Measurements from ENCODE around the gene PC. TPM values are rescaled to one million over a fixed set of nuclear protein-coding genes. Genes with fewer than 3 reads are reported as not detected.
"Not testable (repeated sequence)": the region's sequence is repeated elsewhere in the genome, so short reads cannot be mapped to it uniquely, and the experiment has no call there.

Gene PC
- total and polyA plus RNA-seq, 2 experiments from 2014 or later, result 47.4 to 78.1 TPM

- H3K9me2 ChIP-seq (replicated peaks; ENCODE audit: insufficient read depth), result no peaks in the 10 kb centered on the region
- H3K4me1 ChIP-seq (ENCODE audit: insufficient read depth), result peaks cover 8% of the 10 kb centered on the region
- DNase-seq (ENCODE audit: low spot score), result no peak
- H3K27me3 ChIP-seq, result no peaks in the 10 kb centered on the region
- no peak overlapping the region for H3K4me2 ChIP-seq
- no peak overlapping the region for H3K4me3 ChIP-seq
- no peak for TF ChIP-seq EZH2phosphoT487 (IDR thresholded peaks at IDR 0.05; ENCODE audit: low read depth, severe bottlenecking, unreplicated experiment)
- TF ChIP-seq CTCF (IDR thresholded peaks at IDR 0.05; ENCODE audit: poor library complexity), result no peak
- no peak for TF ChIP-seq EZH2 (IDR thresholded peaks at IDR 0.05; ENCODE audit: borderline replicate concordance)
- WGBS (ENCODE audit: low lambda C conversion rate, missing lambda C conversion rate), result 83% methylated on average over 3 of the region's 3 CpGs
- H3K9me3 ChIP-seq (ENCODE audit: low read depth), result no peaks in the 10 kb centered on the region
- H3K36me3 ChIP-seq (replicated peaks; ENCODE audit: insufficient read depth, low read depth), result no peaks in the 10 kb centered on the region
- no peak overlapping the region for H3K27ac ChIP-seq
- no peaks in the 10 kb centered on the region for H4K20me1 ChIP-seq (ENCODE audit: insufficient read depth, poor library complexity, severe bottlenecking)
- no peaks in the 10 kb centered on the region for H3K79me2 ChIP-seq
- H2AFZ ChIP-seq, result no peak overlapping the region
Measured at GRCh38 chr11:66964495-66964894, 6.3 kb upstream of the PC start.

GRCh38 chr11:66962801-66963200 lies 4.6 kb upstream of the PC start:
- no peaks in the 10 kb centered on the region for H3K79me2 ChIP-seq
- no peak overlapping the region for H3K4me3 ChIP-seq
- no peak overlapping the region for H3K4me2 ChIP-seq
- no peak for TF ChIP-seq EZH2phosphoT487 (IDR thresholded peaks at IDR 0.05; ENCODE audit: low read depth, severe bottlenecking, unreplicated experiment)
- no peak for TF ChIP-seq CTCF (IDR thresholded peaks at IDR 0.05; ENCODE audit: poor library complexity)
- no peak for TF ChIP-seq EZH2 (IDR thresholded peaks at IDR 0.05; ENCODE audit: borderline replicate concordance)
- no peaks in the 10 kb centered on the region for H3K9me3 ChIP-seq (ENCODE audit: low read depth)
- H3K27me3 ChIP-seq, result no peaks in the 10 kb centered on the region
- no peak for DNase-seq (ENCODE audit: low spot score)
- no peaks in the 10 kb centered on the region for H3K36me3 ChIP-seq (replicated peaks; ENCODE audit: insufficient read depth, low read depth)
- H3K27ac ChIP-seq, result no peak overlapping the region
- 96% methylated on average over 5 of the region's 5 CpGs for WGBS (ENCODE audit: low lambda C conversion rate, missing lambda C conversion rate)
- H2AFZ ChIP-seq, result no peak overlapping the region
- peaks cover 8% of the 10 kb centered on the region for H3K4me1 ChIP-seq (ENCODE audit: insufficient read depth)
- no peaks in the 10 kb centered on the region for H3K9me2 ChIP-seq (replicated peaks; ENCODE audit: insufficient read depth)
- H4K20me1 ChIP-seq (ENCODE audit: insufficient read depth, poor library complexity, severe bottlenecking), result no peaks in the 10 kb centered on the region

- H3K79me2 ChIP-seq, result no peaks in the 10 kb centered on the region
- 93% methylated on average over 2 of the region's 2 CpGs for WGBS (ENCODE audit: low lambda C conversion rate, missing lambda C conversion rate)
Measured at GRCh38 chr11:66962247-66962646, 4.1 kb upstream of the PC start.

GRCh38 chr11:66961691-66962213 lies 3.6 kb upstream of the PC start:
- H2AFZ ChIP-seq; H4K20me1 ChIP-seq (ENCODE audit: insufficient read depth, poor library complexity, severe bottlenecking); H3K79me2 ChIP-seq; H3K27me3 ChIP-seq; H3K4me2 ChIP-seq; H3K9me3 ChIP-seq (ENCODE audit: low read depth); H3K36me3 ChIP-seq (replicated peaks; ENCODE audit: insufficient read depth, low read depth); H3K9me2 ChIP-seq (replicated peaks; ENCODE audit: insufficient read depth); H3K4me3 ChIP-seq; DNase-seq (ENCODE audit: low spot score); H3K27ac ChIP-seq: not testable (repeated sequence)
- 97% methylated on average over 5 of the region's 5 CpGs for WGBS (ENCODE audit: low lambda C conversion rate, missing lambda C conversion rate)
- peaks cover 14% of the 10 kb centered on the region for H3K4me1 ChIP-seq (ENCODE audit: insufficient read depth)

More at GRCh38 chr11:66962247-66962646, 4.1 kb upstream of the PC start:
- Histone ChIP-seq H4K20me1 (ENCODE audit: insufficient read depth, poor library complexity, severe bottlenecking) (no peaks in the 10 kb centered on the region), H3K4me3 (no peak overlapping the region), H3K9me3 (ENCODE audit: low read depth) (no peaks in the 10 kb centered on the region), H3K27ac (no peak overlapping the region), H3K9me2 (replicated peaks; ENCODE audit: insufficient read depth) (no peaks in the 10 kb centered on the region), H3K36me3 (replicated peaks; ENCODE audit: insufficient read depth, low read depth) (no peaks in the 10 kb centered on the region), H3K4me1 (ENCODE audit: insufficient read depth) (peaks cover 14% of the 10 kb centered on the region), H3K4me2 (no peak overlapping the region), H3K27me3 (no peaks in the 10 kb centered on the region), H2AFZ (no peak overlapping the region)
- TF ChIP-seq EZH2 (IDR thresholded peaks at IDR 0.05; ENCODE audit: borderline replicate concordance) (no peak), CTCF (IDR thresholded peaks at IDR 0.05; ENCODE audit: poor library complexity) (no peak), EZH2phosphoT487 (IDR thresholded peaks at IDR 0.05; ENCODE audit: low read depth, severe bottlenecking, unreplicated experiment) (no peak)
- DNase-seq (ENCODE audit: low spot score), result no peak

Data from hepatocyte (in vitro differentiated cells).